Sigmoid colon (tissue), 4 donors: Measurements from ENCODE around the gene RAPGEF5.

ENCODE experiments used
- EP300 ChIP-seq, 4 donors: sonication (generic); formaldehyde crosslinking; IDR thresholded peaks; one replicate each; pipeline ENCODE4 v1.6.1; 2017; ENCODE audit warnings: antibody characterized with exemption in 4 of 4
- POLR2A ChIP-seq, 2 donors: fragments of 450-650 bp; IDR thresholded peaks; one replicate each; pipeline ENCODE4 v1.6.1; 2016; ENCODE audit warnings: antibody characterized with exemption in 2 of 2, mild to moderate bottlenecking in 2 of 2, moderate library complexity in 2 of 2
- POLR2AphosphoS5 ChIP-seq, 4 donors: sonication (generic); formaldehyde crosslinking; IDR thresholded peaks; one replicate each; pipeline ENCODE4 v1.6.1; 2017; ENCODE audit warnings: antibody characterized with exemption in 4 of 4
- TF ChIP-seq, protein P1 (sequence below), 4 experiments: fragments of 450-650 bp in 3 of 4; fragments of 200-600 bp in 1 of 4; IDR thresholded peaks; one replicate each; pipeline ENCODE4 v1.5.1; 2016 to 2019; ENCODE audit warnings: antibody characterized with exemption in 4 of 4, mild to moderate bottlenecking in 3 of 4, moderate library complexity in 2 of 4

DNA sequence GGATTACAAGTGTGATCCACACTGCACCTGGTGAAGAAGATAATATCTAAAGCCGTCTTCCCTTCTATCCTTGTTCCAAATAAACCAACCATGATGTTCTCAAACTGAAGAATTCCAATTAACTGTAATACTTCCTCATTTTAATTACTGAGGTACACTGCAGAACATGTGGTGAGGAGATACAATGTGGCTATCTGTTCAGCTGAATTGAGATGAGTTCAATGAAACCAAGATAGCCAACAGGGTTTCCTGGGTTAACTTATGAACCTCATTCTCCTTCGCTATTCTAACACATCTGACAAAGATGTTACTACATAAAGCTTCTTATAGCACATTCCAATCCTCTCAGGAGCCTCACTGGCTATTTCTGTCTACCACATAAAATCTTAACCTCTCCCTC, 75.5 kb downstream of the RAPGEF5 start:
- TF ChIP-seq, protein P1, sequence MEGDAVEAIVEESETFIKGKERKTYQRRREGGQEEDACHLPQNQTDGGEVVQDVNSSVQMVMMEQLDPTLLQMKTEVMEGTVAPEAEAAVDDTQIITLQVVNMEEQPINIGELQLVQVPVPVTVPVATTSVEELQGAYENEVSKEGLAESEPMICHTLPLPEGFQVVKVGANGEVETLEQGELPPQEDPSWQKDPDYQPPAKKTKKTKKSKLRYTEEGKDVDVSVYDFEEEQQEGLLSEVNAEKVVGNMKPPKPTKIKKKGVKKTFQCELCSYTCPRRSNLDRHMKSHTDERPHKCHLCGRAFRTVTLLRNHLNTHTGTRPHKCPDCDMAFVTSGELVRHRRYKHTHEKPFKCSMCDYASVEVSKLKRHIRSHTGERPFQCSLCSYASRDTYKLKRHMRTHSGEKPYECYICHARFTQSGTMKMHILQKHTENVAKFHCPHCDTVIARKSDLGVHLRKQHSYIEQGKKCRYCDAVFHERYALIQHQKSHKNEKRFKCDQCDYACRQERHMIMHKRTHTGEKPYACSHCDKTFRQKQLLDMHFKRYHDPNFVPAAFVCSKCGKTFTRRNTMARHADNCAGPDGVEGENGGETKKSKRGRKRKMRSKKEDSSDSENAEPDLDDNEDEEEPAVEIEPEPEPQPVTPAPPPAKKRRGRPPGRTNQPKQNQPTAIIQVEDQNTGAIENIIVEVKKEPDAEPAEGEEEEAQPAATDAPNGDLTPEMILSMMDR (IDR thresholded peaks at IDR 0.05), result no peak
- TF ChIP-seq EP300 (IDR thresholded peaks at IDR 0.05) (no peak), POLR2A (IDR thresholded peaks at IDR 0.05) (no peak), POLR2AphosphoS5 (IDR thresholded peaks at IDR 0.05) (no peak)
